Prostate gland (tissue), 2 donors: Measurements from ENCODE around the gene RABGAP1L. TPM values are rescaled to one million over a fixed set of nuclear protein-coding genes. Genes with fewer than 3 reads are reported as not detected.

ENCODE experiments used
- DNase-seq: peaks from one replicate; pipeline ENCODE4 v3.0.0-alpha.2; 2019; ENCODE audit warnings: low spot score
- H3K27ac ChIP-seq, 2 donors: fragments of 200-600 bp; sonication (generic); 2 replicates each; pipeline ENCODE4 v1.5.1; 2017 to 2019
- H3K27me3 ChIP-seq: fragments of 200-600 bp; sonication (generic); replicated peaks from 2 replicates; pipeline ENCODE4 v1.5.1; 2019; ENCODE audit not compliant: insufficient read depth
- H3K36me3 ChIP-seq, 2 donors: fragments of 200-600 bp; sonication (generic); 1 replicate in 1 of 2; 2 replicates in 1 of 2; pipeline versions ENCODE4 v1.5.1 to v1.8.1; 2017 to 2019
- H3K4me1 ChIP-seq: fragments of 200-600 bp; sonication (generic); replicated peaks from 2 replicates; pipeline ENCODE4 v1.5.1; 2019
- H3K4me3 ChIP-seq, 2 donors: fragments of 200-600 bp; sonication (generic); 2 replicates each; pipeline ENCODE4 v1.5.1; 2017 to 2019
- H3K9me3 ChIP-seq: fragments of 200-600 bp; sonication (generic); 2 replicates; pipeline ENCODE4 v1.5.1; 2017
- CTCF ChIP-seq, 4 experiments: fragments of 200-600 bp in 2 of 4; fragments of 450-650 bp in 2 of 4; sonication (generic) in 2 of 4; IDR thresholded peaks; 1 replicate in 3 of 4; 2 replicates in 1 of 4; pipeline ENCODE4 v1.5.1; 2016 to 2019; ENCODE audit warnings: antibody characterized with exemption in 4 of 4, mild to moderate bottlenecking in 2 of 4, moderate library complexity in 2 of 4
- POLR2A ChIP-seq: fragments of 450-650 bp; IDR thresholded peaks from one replicate; pipeline ENCODE4 v1.6.1; 2016; ENCODE audit warnings: antibody characterized with exemption, mild to moderate bottlenecking
- POLR2AphosphoS5 ChIP-seq: sonication (generic); formaldehyde crosslinking; IDR thresholded peaks from one replicate; pipeline ENCODE4 v1.6.1; 2017; ENCODE audit warnings: antibody characterized with exemption
- WGBS: methylation state at CpG from one replicate; pipeline ENCODE4 v1.1.5; 2018; 5-methylcytosine and 5-hydroxymethylcytosine counted together
- intact Hi-C: fragments of 100-400 bp; cut with DNase I; formaldehyde crosslinking; loops from one replicate; pipeline ENCODE4 v1.14.2; 2022
- total RNA-seq, 2 donors: library from RNA; depleted of rRNA; stranded (reverse); fragments of >200 nt; gene quantifications; one replicate each; pipeline ENCODE4 v1.1.0, GENCODE V29; 2016

RABGAP1L gene
- total RNA-seq, 2 donors from 2014 or later: 32.3 to 41.5 TPM

GRCh38 chr1:175005085-175005783, 845.9 kb downstream of the RABGAP1L start:
- no peaks in the 10 kb centered on the region for H3K36me3 ChIP-seq
- intact Hi-C loops: no loop called here
- no peak overlapping the region for H3K27ac ChIP-seq
- TF ChIP-seq POLR2AphosphoS5 (no peak), CTCF (IDR thresholded peaks at IDR 0.05) (no peak), POLR2A (no peak)
- H3K9me3 ChIP-seq: no peaks in the 10 kb centered on the region
- 93% methylated on average over 8 of the region's 8 CpGs for WGBS
- H3K4me1 ChIP-seq: no peaks in the 10 kb centered on the region
- no peak for DNase-seq
- H3K27me3 ChIP-seq: no peaks in the 10 kb centered on the region
- H3K4me3 ChIP-seq: no peak overlapping the region

- Histone ChIP-seq H3K27ac (no peak overlapping the region), H3K4me3 (no peak overlapping the region), H3K4me1 (no peaks in the 10 kb centered on the region), H3K9me3 (no peaks in the 10 kb centered on the region), H3K36me3 (peaks cover 0 to 8% of the 10 kb centered on the region in 2 donors), H3K27me3 (no peaks in the 10 kb centered on the region)
- no peak for DNase-seq
- no peak for TF ChIP-seq CTCF (IDR thresholded peaks at IDR 0.05)
- no peak for TF ChIP-seq POLR2A
- TF ChIP-seq POLR2AphosphoS5: no peak
- intact Hi-C loops: no loop called here
- 75% methylated on average over 10 of the region's 10 CpGs for WGBS
These were observed 850.2 kb downstream of the RABGAP1L start for GRCh38 chr1:175009532-175009931.

GRCh38 chr1:175013445-175013844, 854.1 kb downstream of the RABGAP1L start:
- 88% methylated on average over 1 of the region's 1 CpG for WGBS
- peaks cover 8 to 9% of the 10 kb centered on the region in 2 donors for H3K36me3 ChIP-seq
- intact Hi-C loops: no loop called here

GRCh38 chr1:175015243-175015642, 855.9 kb downstream of the RABGAP1L start:
- intact Hi-C loops: no loop called here
- no peaks in the 10 kb centered on the region for H3K4me1 ChIP-seq
- H3K4me3 ChIP-seq: no peak overlapping the region
- no peak overlapping the region for H3K27ac ChIP-seq
- no peaks in the 10 kb centered on the region for H3K27me3 ChIP-seq
- TF ChIP-seq POLR2A (no peak), POLR2AphosphoS5 (no peak), CTCF (IDR thresholded peaks at IDR 0.05) (no peak)
- H3K36me3 ChIP-seq: peaks cover 8 to 9% of the 10 kb centered on the region in 2 donors
- no peak for DNase-seq
- no peaks in the 10 kb centered on the region for H3K9me3 ChIP-seq
- WGBS: 91% methylated on average over 4 of the region's 4 CpGs

More at GRCh38 chr1:175013445-175013844, 854.1 kb downstream of the RABGAP1L start:
- no peaks in the 10 kb centered on the region for H3K9me3 ChIP-seq
- DNase-seq: no peak
- H3K4me3 ChIP-seq: no peak overlapping the region
- no peak for TF ChIP-seq POLR2A
- no peak for TF ChIP-seq CTCF (IDR thresholded peaks at IDR 0.05)
- TF ChIP-seq POLR2AphosphoS5: no peak
- H3K27ac ChIP-seq: no peak overlapping the region
- no peaks in the 10 kb centered on the region for H3K27me3 ChIP-seq
- no peaks in the 10 kb centered on the region for H3K4me1 ChIP-seq

- H3K9me3 ChIP-seq: no peaks in the 10 kb centered on the region
- no peak for TF ChIP-seq POLR2A
- TF ChIP-seq CTCF (IDR thresholded peaks at IDR 0.05): no peak
- H3K27me3 ChIP-seq: no peaks in the 10 kb centered on the region
- intact Hi-C loops: no loop called here
- no peaks in the 10 kb centered on the region for H3K4me1 ChIP-seq
- 90% methylated on average over 3 of the region's 3 CpGs for WGBS
- DNase-seq: no peak
- no peak overlapping the region for H3K27ac ChIP-seq
- H3K36me3 ChIP-seq: peaks cover 0 to 9% of the 10 kb centered on the region in 2 donors
- H3K4me3 ChIP-seq: no peak overlapping the region
These were observed 860.2 kb downstream of the RABGAP1L start for GRCh38 chr1:175019524-175019923.
